GM06990 (cell line): ENCODE results near the gene HAPSTR1.
A peak's percentile ranks its signal among the peaks of the same experiment; 100 is the strongest.

Source experiments
- DNase-seq: peaks from one replicate; pipeline ENCODE4 v3.0.0-alpha.2; 2011; ENCODE audit not compliant: insufficient read length; ENCODE audit errors: extremely low read depth
- H3K27me3 ChIP-seq: replicated peaks from 2 replicates; pipeline ENCODE4 v1.6.0; 2011; ENCODE audit warnings: low read length; ENCODE audit not compliant: control insufficient read depth, insufficient read depth
- H3K36me3 ChIP-seq: 2 replicates; pipeline ENCODE4 v1.5.1; 2011; ENCODE audit warnings: low read length; ENCODE audit not compliant: control insufficient read depth, insufficient read depth
- H3K4me3 ChIP-seq: replicated peaks from 2 replicates; pipeline ENCODE4 v1.5.1; 2011; ENCODE audit warnings: low read depth, mild to moderate bottlenecking, control low read depth, low read length
- TF ChIP-seq, protein P1 (sequence below): IDR thresholded peaks from 2 replicates; pipeline ENCODE4 v1.5.1; 2011; ENCODE audit warnings: low read length, control low read depth, mild to moderate bottlenecking, inconsistent platforms; ENCODE audit not compliant: insufficient read depth, poor library complexity, severe bottlenecking

Gene HAPSTR1

DNA sequence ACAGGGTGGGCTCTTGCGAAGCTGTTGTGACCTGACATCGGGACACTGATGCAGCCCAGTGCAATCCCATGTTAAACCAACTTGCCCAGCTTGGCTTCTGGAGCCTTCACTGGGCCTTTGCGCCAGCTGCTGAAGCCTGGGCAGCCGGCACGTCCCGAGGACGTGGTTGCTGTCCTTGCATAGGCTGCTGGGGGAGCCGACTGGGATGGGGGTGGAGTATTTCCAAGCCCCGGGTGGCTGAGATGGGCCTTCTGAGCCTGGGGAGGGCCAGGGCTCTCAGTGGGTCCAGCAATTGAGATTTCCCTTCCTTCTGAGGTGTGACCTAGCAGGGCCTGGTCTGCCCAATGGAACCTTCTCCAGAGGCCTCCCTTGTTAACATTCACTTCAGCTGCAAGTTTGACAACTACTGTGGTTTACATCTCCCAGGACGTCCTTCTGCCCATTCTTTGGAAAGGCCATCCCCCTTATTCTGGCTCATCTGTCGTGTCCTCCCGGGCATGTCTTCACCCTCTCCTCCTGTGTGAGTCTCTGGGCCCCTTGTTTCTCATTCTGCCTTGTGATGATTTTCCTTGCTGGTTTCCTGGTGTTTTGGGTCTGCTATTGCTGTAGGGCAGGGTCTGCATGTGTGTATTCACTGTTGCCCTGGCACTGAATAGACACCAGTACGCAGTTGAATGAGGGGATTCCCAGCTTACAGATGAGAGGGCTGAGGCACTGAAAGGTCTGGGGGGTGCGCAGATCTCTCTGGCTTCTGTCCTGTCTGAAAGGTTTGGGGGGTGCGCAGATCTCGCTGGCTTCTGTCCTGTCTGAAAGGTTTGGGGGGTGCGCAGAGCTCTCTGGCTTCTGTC lies 34.4 kb downstream of the HAPSTR1 start:
- no peaks in the 10 kb centered on the region for H3K27me3 ChIP-seq
- no peak overlapping the region for H3K4me3 ChIP-seq
- H3K36me3 ChIP-seq, result peaks cover 16% of the 10 kb centered on the region
- no peak for DNase-seq
- TF ChIP-seq, protein P1, sequence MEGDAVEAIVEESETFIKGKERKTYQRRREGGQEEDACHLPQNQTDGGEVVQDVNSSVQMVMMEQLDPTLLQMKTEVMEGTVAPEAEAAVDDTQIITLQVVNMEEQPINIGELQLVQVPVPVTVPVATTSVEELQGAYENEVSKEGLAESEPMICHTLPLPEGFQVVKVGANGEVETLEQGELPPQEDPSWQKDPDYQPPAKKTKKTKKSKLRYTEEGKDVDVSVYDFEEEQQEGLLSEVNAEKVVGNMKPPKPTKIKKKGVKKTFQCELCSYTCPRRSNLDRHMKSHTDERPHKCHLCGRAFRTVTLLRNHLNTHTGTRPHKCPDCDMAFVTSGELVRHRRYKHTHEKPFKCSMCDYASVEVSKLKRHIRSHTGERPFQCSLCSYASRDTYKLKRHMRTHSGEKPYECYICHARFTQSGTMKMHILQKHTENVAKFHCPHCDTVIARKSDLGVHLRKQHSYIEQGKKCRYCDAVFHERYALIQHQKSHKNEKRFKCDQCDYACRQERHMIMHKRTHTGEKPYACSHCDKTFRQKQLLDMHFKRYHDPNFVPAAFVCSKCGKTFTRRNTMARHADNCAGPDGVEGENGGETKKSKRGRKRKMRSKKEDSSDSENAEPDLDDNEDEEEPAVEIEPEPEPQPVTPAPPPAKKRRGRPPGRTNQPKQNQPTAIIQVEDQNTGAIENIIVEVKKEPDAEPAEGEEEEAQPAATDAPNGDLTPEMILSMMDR, result no peak

DNA sequence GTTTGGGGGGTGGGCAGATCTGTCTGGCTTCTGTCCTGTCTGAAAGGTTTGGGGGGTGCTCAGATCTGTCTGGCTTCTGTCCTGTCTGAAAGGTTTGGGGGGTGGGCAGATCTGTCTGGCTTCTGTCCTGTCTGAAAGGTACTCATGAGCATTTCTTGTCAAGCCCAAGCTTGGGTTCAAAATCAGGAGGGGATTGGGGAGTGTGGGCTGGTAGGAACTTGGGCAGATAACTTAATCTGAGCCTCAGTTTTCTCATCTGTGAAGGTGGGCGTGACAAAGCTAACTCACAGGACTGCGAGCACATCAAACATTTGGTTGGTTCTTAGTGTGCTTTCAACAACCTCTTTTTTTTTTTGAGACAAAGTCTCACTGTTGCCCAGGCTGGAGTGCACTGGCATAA lies 35.2 kb downstream of the HAPSTR1 start:
- no peak for DNase-seq
- Histone ChIP-seq H3K4me3 (no peak overlapping the region), H3K36me3 (peaks cover 16% of the 10 kb centered on the region), H3K27me3 (no peaks in the 10 kb centered on the region)
- TF ChIP-seq, protein P1, result no peak

DNA sequence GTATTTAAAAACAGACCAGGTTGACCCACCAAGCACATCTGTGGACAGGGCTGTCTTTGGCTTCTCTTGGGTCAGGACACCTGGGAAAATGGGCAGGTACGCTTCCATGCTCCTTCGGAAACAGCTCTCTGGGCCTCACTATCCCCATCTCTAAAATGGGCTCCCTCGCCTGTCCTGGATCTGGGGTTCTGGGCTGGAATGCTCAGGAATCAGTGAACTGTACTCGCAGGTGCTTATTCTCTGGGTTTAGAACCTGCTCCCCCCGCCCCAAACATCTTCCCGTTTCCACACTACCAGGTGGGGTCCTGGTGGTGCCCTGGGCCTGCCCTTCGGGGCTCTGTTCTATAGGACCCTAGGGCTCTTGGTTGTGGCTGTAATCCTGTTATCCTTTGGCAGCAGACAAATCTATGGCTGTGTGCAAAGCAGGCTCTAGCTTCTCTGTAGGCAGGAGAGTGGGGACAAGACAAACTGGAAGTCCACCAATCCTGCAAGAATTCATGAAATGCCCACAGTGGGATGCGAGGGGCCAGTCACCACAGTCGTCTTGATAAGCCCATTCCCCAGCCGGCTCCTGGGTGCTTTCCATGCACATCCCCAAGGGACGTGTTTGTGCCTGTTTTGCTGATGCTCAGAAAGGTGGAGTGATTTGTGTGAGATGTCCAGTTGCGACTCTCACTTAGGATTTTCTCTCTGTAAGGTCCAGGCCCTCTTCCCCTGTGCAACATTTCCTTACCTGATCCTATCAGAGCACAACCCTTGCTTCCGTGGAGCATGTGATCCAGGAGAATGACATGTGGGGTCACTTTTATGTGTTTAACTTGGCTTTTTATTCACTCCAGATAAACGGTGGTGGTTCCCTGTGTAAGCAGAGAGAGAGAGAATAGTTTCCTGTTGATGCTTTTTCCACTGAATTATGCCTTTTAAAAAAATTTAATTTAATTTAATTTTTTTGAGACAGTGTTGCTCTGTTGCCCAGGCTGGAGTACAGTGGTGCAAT lies 37.2 kb downstream of the HAPSTR1 start:
- no peak for DNase-seq
- no peaks in the 10 kb centered on the region for H3K27me3 ChIP-seq
- TF ChIP-seq, protein P1, result no peak
- peaks cover 8% of the 10 kb centered on the region; the same call in 1 of the 2 replicates for H3K36me3 ChIP-seq
- no peak overlapping the region for H3K4me3 ChIP-seq

DNA sequence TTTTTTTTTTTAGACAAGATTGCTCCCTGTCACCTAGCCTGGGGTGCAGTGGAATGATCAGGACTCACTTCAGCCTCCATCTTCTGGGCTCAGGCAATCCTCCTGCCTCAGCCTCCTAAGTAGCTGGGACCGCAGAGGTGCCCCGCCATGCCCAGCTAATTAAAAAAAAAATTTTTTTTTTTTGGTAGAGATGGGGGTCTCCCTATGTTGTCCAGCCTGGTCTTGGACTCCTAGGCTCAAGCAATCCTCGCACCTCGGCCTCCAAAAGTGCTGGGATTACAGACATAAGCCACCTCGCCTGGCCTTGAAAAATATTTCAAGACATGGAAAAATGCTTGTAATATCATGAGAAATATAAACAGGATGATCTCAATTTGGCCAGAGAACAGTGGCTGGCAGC lies 42.9 kb downstream of the HAPSTR1 start:
- TF ChIP-seq, protein P1, result no peak
- no peaks in the 10 kb centered on the region for H3K27me3 ChIP-seq
- DNase-seq, result no peak
- no peak overlapping the region for H3K4me3 ChIP-seq
- H3K36me3 ChIP-seq, result no peaks in the 10 kb centered on the region

DNA sequence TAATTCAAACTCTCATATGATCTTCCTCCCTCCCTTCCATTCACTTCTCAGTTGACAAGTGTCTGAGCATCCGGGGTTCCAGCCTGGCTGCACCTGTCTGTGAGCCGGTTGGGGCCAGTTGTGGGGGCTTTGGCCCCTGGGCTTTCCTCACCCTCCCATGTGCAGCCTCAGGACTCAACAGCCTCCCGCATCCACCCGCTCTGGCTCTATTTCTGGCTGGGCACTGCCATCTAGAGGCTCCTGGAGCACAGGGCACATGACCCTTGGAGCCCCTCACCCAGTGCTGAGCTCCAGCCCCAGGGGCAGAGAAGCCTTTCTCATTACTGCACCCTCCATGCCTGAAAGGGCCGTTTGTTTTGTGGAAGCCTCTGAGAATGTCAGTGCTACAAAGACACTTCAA lies 43.3 kb downstream of the HAPSTR1 start:
- Histone ChIP-seq H3K4me3 (no peak overlapping the region), H3K36me3 (no peaks in the 10 kb centered on the region), H3K27me3 (no peaks in the 10 kb centered on the region)
- TF ChIP-seq, protein P1, result peak; percentile 85
- peak; percentile 72 for DNase-seq
